K562 (cell line): Measurements from ENCODE around the gene ISYNA1. TPM values are rescaled to one million over a fixed set of nuclear protein-coding genes. Genes with fewer than 3 reads are reported as not detected.

Experiments
- CBFA2T3 ChIP-seq: fragments of 450-650 bp; IDR thresholded peaks from 2 replicates; pipeline ENCODE4 v1.6.1; 2017
- CTCF ChIP-seq, 3 experiments: IDR thresholded peaks in 2 of 3; conservative IDR thresholded peaks in 1 of 3; 2 replicates each; pipeline ENCODE4 v1.5.1; 2011 to 2012; ENCODE audit warnings: low read length in 3 of 3, mild to moderate bottlenecking in 3 of 3, control low read depth in 2 of 3, improper control_type of control experiment in 1 of 3, inconsistent platforms in 1 of 3, low read depth in 1 of 3, mixed read lengths in 1 of 3, moderate library complexity in 1 of 3; ENCODE audit not compliant: insufficient read depth in 2 of 3
- E2F4 ChIP-seq: sonication (generic); formaldehyde crosslinking; IDR thresholded peaks from 2 replicates; pipeline ENCODE4 v1.8.0; 2022; ENCODE audit warnings: mild to moderate bottlenecking, low read depth, missing genetic modification reagents
- JUN ChIP-seq, 2 experiments: sonication (generic) in 1 of 2; formaldehyde crosslinking in 1 of 2; IDR thresholded peaks; 2 replicates each; pipeline versions ENCODE4 v1.6.1 to v1.8.0; 2012 to 2022; ENCODE audit warnings: borderline replicate concordance in 2 of 2, mild to moderate bottlenecking in 2 of 2, improper control_type of control experiment in 1 of 2, low read depth in 1 of 2, low read length in 1 of 2, missing genetic modification reagents in 1 of 2
- JUND ChIP-seq, 2 experiments: IDR thresholded peaks; 2 replicates in 1 of 2; 3 replicates in 1 of 2; pipeline ENCODE4 v1.6.1; 2011; ENCODE audit warnings: borderline replicate concordance in 2 of 2, low read depth in 2 of 2, low read length in 2 of 2, improper control_type of control experiment in 1 of 2, missing biosample characterization in 1 of 2, missing genetic modification characterization in 1 of 2, missing genetic modification reagents in 1 of 2
- MYBL2 ChIP-seq, 2 experiments: fragments of 450-650 bp in 1 of 2; sonication (generic) in 1 of 2; formaldehyde crosslinking in 1 of 2; IDR thresholded peaks; 2 replicates each; pipeline versions ENCODE4 v1.6.1 to v1.8.1; 2017 to 2022; ENCODE audit warnings: borderline replicate concordance in 1 of 2, inconsistent platforms in 1 of 2, low read depth in 1 of 2, mild to moderate bottlenecking in 1 of 2, missing genetic modification reagents in 1 of 2, moderate library complexity in 1 of 2
- NFE2L1 ChIP-seq: fragments of 450-650 bp; IDR thresholded peaks from 2 replicates; pipeline ENCODE4 v1.6.1; 2016; ENCODE audit warnings: missing genetic modification characterization, low read depth, mild to moderate bottlenecking, missing compliant biosample characterization, moderate library complexity, borderline replicate concordance
- NR2C2 ChIP-seq, 2 experiments: fragments of 200-800 bp in 1 of 2; sonication (Bioruptor generic) in 1 of 2; sonication (generic) in 1 of 2; formaldehyde crosslinking in 1 of 2; IDR thresholded peaks; 2 replicates each; pipeline versions ENCODE4 v1.6.1 to v1.8.0; 2016 to 2022; ENCODE audit warnings: mild to moderate bottlenecking in 1 of 2, missing compliant biosample characterization in 1 of 2, missing genetic modification characterization in 1 of 2, missing genetic modification reagents in 1 of 2
- RAD21 ChIP-seq, 2 experiments: fragments of 250-450 bp in 1 of 2; fragments of 450-650 bp in 1 of 2; sonication (Bioruptor Pico) in 1 of 2; formaldehyde crosslinking in 1 of 2; IDR thresholded peaks in 1 of 2; conservative IDR thresholded peaks in 1 of 2; 2 replicates each; pipeline versions ENCODE4 v1.4.0 to v1.8.0; 2020 to 2022; ENCODE audit warnings: mild to moderate bottlenecking in 2 of 2, moderate library complexity in 1 of 2
- SMAD4 ChIP-seq: fragments of 250-450 bp; sonication (Bioruptor Pico); conservative IDR thresholded peaks from 2 replicates; pipeline ENCODE4 v1.8.0; 2021; ENCODE audit warnings: inconsistent platforms, mild to moderate bottlenecking, moderate library complexity
- SOX6 ChIP-seq: fragments of 450-650 bp; IDR thresholded peaks from 2 replicates; pipeline ENCODE4 v1.6.1; 2014; ENCODE audit warnings: mild to moderate bottlenecking
- SREBF1 ChIP-seq: fragments of 150-350 bp; IDR thresholded peaks from 2 replicates; pipeline ENCODE4 v1.6.1; 2014; ENCODE audit warnings: antibody characterized with exemption, low read depth, low read length, borderline replicate concordance
- ZBTB11 ChIP-seq, 3 experiments: fragments of 200-800 bp in 1 of 3; fragments of 250-450 bp in 1 of 3; fragments of 450-650 bp in 1 of 3; sonication (Bioruptor Pico) in 1 of 3; sonication (Bioruptor generic) in 1 of 3; formaldehyde crosslinking in 1 of 3; IDR thresholded peaks; 2 replicates each; pipeline versions ENCODE4 v1.6.1 to v1.8.0; 2016 to 2022; ENCODE audit warnings: mild to moderate bottlenecking in 2 of 3, missing genetic modification characterization in 2 of 3, missing compliant biosample characterization in 1 of 3, moderate library complexity in 1 of 3
- ZNF740 ChIP-seq, 3 experiments: fragments of 200-800 bp in 1 of 3; sonication (Bioruptor generic) in 1 of 3; sonication (generic) in 1 of 3; formaldehyde crosslinking in 1 of 3; IDR thresholded peaks; 2 replicates each; pipeline versions ENCODE4 v1.6.1 to v1.8.0; 2016 to 2022; ENCODE audit warnings: mild to moderate bottlenecking in 2 of 3, missing compliant biosample characterization in 2 of 3, missing genetic modification characterization in 2 of 3, missing genetic modification reagents in 1 of 3
- polyA plus RNA-seq, 8 experiments: library from polyadenylated mRNA; depleted of rRNA in 4 of 8; stranded (reverse) in 5 of 8; unstranded in 3 of 8; fragments of >200 nt; fragmentation: Nextera tagmentation in 2 of 8; fragmentation: Illumina TruSeq in 1 of 8; extraction: Ambion mirVana in 2 of 8; extraction: Trizol in 1 of 8; gene quantifications; 2 replicates each; pipeline versions ENCODE4 v1.2.1 to v1.2.3, GENCODE V29; 2011 to 2014; ENCODE audit warnings: inconsistent platforms in 1 of 8, missing spikeins in 1 of 8
- total RNA-seq, 7 experiments: library from RNA; depleted of rRNA in 6 of 7; stranded (reverse); fragments of >200 nt in 6 of 7; fragmentation: Illumina TruSeq in 2 of 7; extraction: Trizol in 2 of 7; gene quantifications; 2 replicates each; pipeline versions ENCODE4 v1.2.1 to v1.2.3, GENCODE V29; 2011 to 2021; ENCODE audit warnings: low replicate concordance in 1 of 7

Gene ISYNA1
- total and polyA plus RNA-seq, 9 of the 15 experiments (the other 6 are each of a cell fraction or from before 2014, with no cell fraction given): 21.8 to 460 (median 93.2) TPM

GRCh38 chr19:18419195-18419698, 18.7 kb downstream of the ISYNA1 start, which contains the start of gene SSBP4 (continued):
- TF ChIP-seq JUND (IDR thresholded peaks at IDR 0.05; ENCODE audit: borderline replicate concordance, low read depth, low read length) (peak; percentile 63; the same call in 1 of the 2 replicates), JUND (tag; IDR thresholded peaks at IDR 0.05; ENCODE audit: borderline replicate concordance, low read depth, low read length) (no peak), CBFA2T3 (no peak), MYBL2 (IDR thresholded peaks at IDR 0.05; ENCODE audit: low read depth) (no peak), MYBL2 (CRISPR knock-in tag; IDR thresholded peaks at IDR 0.05; ENCODE audit: borderline replicate concordance) (no peak), E2F4 (CRISPR knock-in tag) (no peak), RAD21 (CRISPR knock-in tag; conservative IDR thresholded peaks at IDR 0.05 in 1 of 2, IDR thresholded peaks at IDR 0.05 in 1 of 2) (peak in 1 of 2 experiments; percentile 67; a peak in 3 of 4 replicates), SOX6 (no peak), SMAD4 (CRISPR knock-in tag) (peak; percentile 94), ZNF740 (CRISPR knock-in tag; IDR thresholded peaks at IDR 0.05) (peak; percentile 29; the same call in 1 of the 2 replicates), ZNF740 (tag; IDR thresholded peaks at IDR 0.05) (no peak), NR2C2 (CRISPR knock-in tag; IDR thresholded peaks at IDR 0.05) (no peak), NR2C2 (tag; IDR thresholded peaks at IDR 0.05) (peak; percentile 72), CTCF (IDR thresholded peaks at IDR 0.05 in 2 of 3, conservative IDR thresholded peaks at IDR 0.05 in 1 of 3; ENCODE audit: insufficient read depth in 2 of 3, low read depth in 1 of 3, low read length in 3 of 3) (peak; percentile 17 to 95 (median 66); a peak in 4 of 6 replicates), NFE2L1 (tag) (no peak), SREBF1 (no peak), JUN (IDR thresholded peaks at IDR 0.05; ENCODE audit: borderline replicate concordance, low read depth, low read length) (no peak), JUN (CRISPR knock-in tag; IDR thresholded peaks at IDR 0.05; ENCODE audit: borderline replicate concordance) (peak; percentile 84; the same call in 1 of the 2 replicates), ZBTB11 (CRISPR knock-in tag; IDR thresholded peaks at IDR 0.05) (peak in 1 of 3 experiments; percentile 88; a peak in 2 of 6 replicates)
